ENCODE results near the gene INSC.
A peak's percentile ranks its signal among the peaks of the same experiment; 100 is the strongest.
"Not testable (repeated sequence)": the region's sequence is repeated elsewhere in the genome, so short reads cannot be mapped to it uniquely, and the experiment has no call there.

Gene INSC, protein sequence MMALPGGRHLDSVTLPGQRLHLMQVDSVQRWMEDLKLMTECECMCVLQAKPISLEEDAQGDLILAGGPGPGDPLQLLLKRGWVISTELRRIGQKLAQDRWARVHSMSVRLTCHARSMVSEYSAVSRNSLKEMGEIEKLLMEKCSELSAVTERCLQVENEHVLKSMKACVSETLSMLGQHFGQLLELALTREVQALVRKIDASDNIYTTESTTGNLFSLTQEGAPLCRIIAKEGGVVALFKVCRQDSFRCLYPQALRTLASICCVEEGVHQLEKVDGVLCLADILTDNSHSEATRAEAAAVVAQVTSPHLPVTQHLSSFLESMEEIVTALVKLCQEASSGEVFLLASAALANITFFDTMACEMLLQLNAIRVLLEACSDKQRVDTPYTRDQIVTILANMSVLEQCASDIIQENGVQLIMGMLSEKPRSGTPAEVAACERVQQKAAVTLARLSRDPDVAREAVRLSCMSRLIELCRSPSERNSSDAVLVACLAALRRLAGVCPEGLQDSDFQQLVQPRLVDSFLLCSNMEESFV

GRCh38 chr11:15114501-15115475, at the start of gene INSC:
Gene INSC, plus strand, starts transcription at chr11:15114923. Its CDS starts 34,252 bp downstream, at chr11:15149175.
- no peak within 1 kb of the TSS for H3K27ac ChIP-seq (ENCODE audit: low read depth, low read length)
- peak within 1 kb of the TSS; percentile 63 for H3K4me3 ChIP-seq (ENCODE audit: low read depth, low read length)

GRCh38 chr11:15069751-15070150, 45.0 kb upstream of the INSC start:
- not testable (repeated sequence) for H3K4me3 ChIP-seq (ENCODE audit: low read depth, low read length); H3K4me1 ChIP-seq (ENCODE audit: control insufficient read depth, insufficient read depth, low read length); H3K27ac ChIP-seq (ENCODE audit: low read depth, low read length); H3K36me3 ChIP-seq (ENCODE audit: control insufficient read depth, insufficient read depth, low read length); H3K9ac ChIP-seq (ENCODE audit: low read length)
- H3K9me3 ChIP-seq (ENCODE audit: control insufficient read depth, insufficient read depth, low read depth, low read length) = peaks cover 34% of the 10 kb centered on the region
- peaks cover 32% of the 10 kb centered on the region for H3K27me3 ChIP-seq (ENCODE audit: control insufficient read depth, insufficient read depth, low read length)

More at GRCh38 chr11:15114501-15115475, at the start of gene INSC:
- H3K36me3 ChIP-seq (ENCODE audit: control insufficient read depth, insufficient read depth, low read length) = no peaks in the 10 kb centered on the region
- H3K9ac ChIP-seq (ENCODE audit: low read length) = no peak within 1 kb of the TSS
- no peaks in the 10 kb centered on the region for H3K9me3 ChIP-seq (ENCODE audit: control insufficient read depth, insufficient read depth, low read depth, low read length)
- peaks cover 56% of the 10 kb centered on the region for H3K27me3 ChIP-seq (ENCODE audit: control insufficient read depth, insufficient read depth, low read length)
- H3K4me1 ChIP-seq (ENCODE audit: control insufficient read depth, insufficient read depth, low read length) = 0 out of 2 replicates have a peak, but pooled peaks cover 6% of the 10 kb centered on the region

GRCh38 chr11:15071556-15072255, 43.0 kb upstream of the INSC start:
- H3K4me3 ChIP-seq (ENCODE audit: low read depth, low read length) = no peak overlapping the region
- H3K9me3 ChIP-seq (ENCODE audit: control insufficient read depth, insufficient read depth, low read depth, low read length) = peaks cover 29% of the 10 kb centered on the region
- H3K9ac ChIP-seq (ENCODE audit: low read length) = no peak overlapping the region
- no peaks in the 10 kb centered on the region for H3K36me3 ChIP-seq (ENCODE audit: control insufficient read depth, insufficient read depth, low read length)
- peaks cover 32% of the 10 kb centered on the region for H3K27me3 ChIP-seq (ENCODE audit: control insufficient read depth, insufficient read depth, low read length)
- H3K4me1 ChIP-seq (ENCODE audit: control insufficient read depth, insufficient read depth, low read length) = peaks cover 5% of the 10 kb centered on the region; the same call in 1 of the 2 replicates
- no peak overlapping the region for H3K27ac ChIP-seq (ENCODE audit: low read depth, low read length)

- peaks cover 12% of the 10 kb centered on the region; the same call in 1 of the 2 replicates for H3K4me1 ChIP-seq (ENCODE audit: control insufficient read depth, insufficient read depth, low read length)
- no peak overlapping the region for H3K4me3 ChIP-seq (ENCODE audit: low read depth, low read length)
- peaks cover 29% of the 10 kb centered on the region for H3K9me3 ChIP-seq (ENCODE audit: control insufficient read depth, insufficient read depth, low read depth, low read length)
- H3K27ac ChIP-seq (ENCODE audit: low read depth, low read length) = no peak overlapping the region
- H3K36me3 ChIP-seq (ENCODE audit: control insufficient read depth, insufficient read depth, low read length) = no peaks in the 10 kb centered on the region
- H3K27me3 ChIP-seq (ENCODE audit: control insufficient read depth, insufficient read depth, low read length) = peaks cover 32% of the 10 kb centered on the region
- no peak overlapping the region for H3K9ac ChIP-seq (ENCODE audit: low read length)
Measured at GRCh38 chr11:15072551-15073143, 42.1 kb upstream of the INSC start.

DNA sequence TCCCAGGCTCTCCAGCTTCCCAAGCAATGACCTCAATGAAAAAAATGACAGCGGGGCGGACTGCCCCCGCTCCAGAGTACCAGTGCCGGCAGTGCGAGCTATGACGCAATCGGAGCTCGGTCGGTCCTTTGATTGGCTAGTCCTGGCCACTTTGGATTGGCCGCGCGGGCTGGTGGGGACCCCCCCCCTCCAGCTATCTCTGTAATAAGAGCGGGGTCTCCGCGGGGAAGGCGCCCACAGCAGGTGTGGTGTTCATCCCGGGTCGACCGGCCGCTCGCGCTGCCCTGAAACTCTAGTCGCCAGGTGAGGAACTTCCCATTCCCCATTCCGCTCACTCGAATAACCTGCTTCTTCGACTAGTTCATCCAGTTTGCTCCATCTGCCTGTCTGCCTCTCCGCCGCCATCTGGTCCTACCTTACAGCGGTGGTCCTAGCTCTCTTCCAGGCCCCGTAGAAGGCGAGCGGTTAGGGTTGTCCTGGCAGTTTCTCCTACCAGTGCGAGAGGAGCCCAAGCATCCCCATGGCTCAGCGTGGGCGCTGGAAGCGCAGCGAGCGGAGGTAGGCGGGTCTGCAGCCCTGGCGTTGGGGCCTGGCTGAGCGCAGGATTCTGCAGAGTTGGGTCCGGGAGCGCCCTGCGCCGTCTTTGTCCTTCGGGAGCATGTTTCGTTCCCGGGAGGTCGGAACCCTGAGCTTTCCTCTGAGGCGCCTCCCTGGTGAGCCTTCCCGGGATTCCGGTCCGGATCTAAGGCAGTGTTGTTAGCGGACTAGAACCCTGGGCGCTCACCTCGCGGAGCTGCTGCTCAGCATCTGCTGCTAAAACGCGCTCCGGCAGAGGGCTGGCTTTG, 41.1 kb upstream of the INSC start, which contains the start of gene CALCB:
TSS of gene CALCB (plus strand) at position 233 of the 845 bp plus-strand sequence. CDS start 1,126 bp downstream, outside the sequence.
- H3K27ac ChIP-seq (ENCODE audit: low read depth, low read length) = no peak within 1 kb of the TSS
- peak within 1 kb of the TSS; percentile 66 for H3K4me3 ChIP-seq (ENCODE audit: low read depth, low read length)
- peaks cover 32% of the 10 kb centered on the region for H3K27me3 ChIP-seq (ENCODE audit: control insufficient read depth, insufficient read depth, low read length)

GRCh38 chr11:15074206-15075161, 40.2 kb upstream of the INSC start:
- no peaks in the 10 kb centered on the region for H3K36me3 ChIP-seq (ENCODE audit: control insufficient read depth, insufficient read depth, low read length)
- no peak overlapping the region for H3K27ac ChIP-seq (ENCODE audit: low read depth, low read length)
- H3K27me3 ChIP-seq (ENCODE audit: control insufficient read depth, insufficient read depth, low read length) = peaks cover 32% of the 10 kb centered on the region
- H3K9me3 ChIP-seq (ENCODE audit: control insufficient read depth, insufficient read depth, low read depth, low read length) = peaks cover 17% of the 10 kb centered on the region
- H3K4me1 ChIP-seq (ENCODE audit: control insufficient read depth, insufficient read depth, low read length) = peaks cover 12% of the 10 kb centered on the region; the same call in 1 of the 2 replicates
- H3K9ac ChIP-seq (ENCODE audit: low read length) = no peak overlapping the region
- H3K4me3 ChIP-seq (ENCODE audit: low read depth, low read length) = peak overlapping the region; percentile 66

More for the DNA sequence above, 41.1 kb upstream of the INSC start, which contains the start of gene CALCB:
- peaks cover 12% of the 10 kb centered on the region; the same call in 1 of the 2 replicates for H3K4me1 ChIP-seq (ENCODE audit: control insufficient read depth, insufficient read depth, low read length)
- H3K9ac ChIP-seq (ENCODE audit: low read length) = peak within 1 kb of the TSS; percentile 14
- H3K9me3 ChIP-seq (ENCODE audit: control insufficient read depth, insufficient read depth, low read depth, low read length) = peaks cover 24% of the 10 kb centered on the region
- H3K36me3 ChIP-seq (ENCODE audit: control insufficient read depth, insufficient read depth, low read length) = no peaks in the 10 kb centered on the region

GRCh38 chr11:15075162-15075526, 39.6 kb upstream of the INSC start:
- peaks cover 11% of the 10 kb centered on the region for H3K9me3 ChIP-seq (ENCODE audit: control insufficient read depth, insufficient read depth, low read depth, low read length)
- no peak overlapping the region for H3K27ac ChIP-seq (ENCODE audit: low read depth, low read length)
- H3K36me3 ChIP-seq (ENCODE audit: control insufficient read depth, insufficient read depth, low read length) = no peaks in the 10 kb centered on the region
- no peak overlapping the region for H3K4me3 ChIP-seq (ENCODE audit: low read depth, low read length)
- no peak overlapping the region for H3K9ac ChIP-seq (ENCODE audit: low read length)
- H3K27me3 ChIP-seq (ENCODE audit: control insufficient read depth, insufficient read depth, low read length) = peaks cover 32% of the 10 kb centered on the region
- H3K4me1 ChIP-seq (ENCODE audit: control insufficient read depth, insufficient read depth, low read length) = peaks cover 12% of the 10 kb centered on the region; the same call in 1 of the 2 replicates

- Histone ChIP-seq H3K36me3 (ENCODE audit: control insufficient read depth, insufficient read depth, low read length) (no peaks in the 10 kb centered on the region), H3K27ac (ENCODE audit: low read depth, low read length) (no peak overlapping the region), H3K4me1 (ENCODE audit: control insufficient read depth, insufficient read depth, low read length) (no peaks in the 10 kb centered on the region), H3K27me3 (ENCODE audit: control insufficient read depth, insufficient read depth, low read length) (no peaks in the 10 kb centered on the region), H3K9ac (ENCODE audit: low read length) (no peak overlapping the region), H3K4me3 (ENCODE audit: low read depth, low read length) (no peak overlapping the region), H3K9me3 (ENCODE audit: control insufficient read depth, insufficient read depth, low read depth, low read length) (no peaks in the 10 kb centered on the region)
Measured at GRCh38 chr11:15091175-15091574, 23.5 kb upstream of the INSC start.

GRCh38 chr11:15091625-15092024, 23.1 kb upstream of the INSC start:
- Histone ChIP-seq H3K36me3 (ENCODE audit: control insufficient read depth, insufficient read depth, low read length) (no peaks in the 10 kb centered on the region), H3K9me3 (ENCODE audit: control insufficient read depth, insufficient read depth, low read depth, low read length) (no peaks in the 10 kb centered on the region), H3K4me3 (ENCODE audit: low read depth, low read length) (no peak overlapping the region), H3K27ac (ENCODE audit: low read depth, low read length) (no peak overlapping the region), H3K9ac (ENCODE audit: low read length) (no peak overlapping the region), H3K4me1 (ENCODE audit: control insufficient read depth, insufficient read depth, low read length) (no peaks in the 10 kb centered on the region), H3K27me3 (ENCODE audit: control insufficient read depth, insufficient read depth, low read length) (no peaks in the 10 kb centered on the region)
